Fibroblast of mammary gland (primary cell): ENCODE data around the gene ERCC8.

Experiments used
- DNase-seq: peaks from one replicate; pipeline ENCODE4 v3.0.0-alpha.2; 2010; ENCODE audit warnings: low read depth
- H3K4me3 ChIP-seq: 2 replicates; pipeline ENCODE4 v1.5.1; 2011; ENCODE audit warnings: low read depth, mild to moderate bottlenecking, low read length, moderate library complexity; ENCODE audit not compliant: control insufficient read depth
- TF ChIP-seq, protein P1 (sequence below): conservative IDR thresholded peaks from 2 replicates; pipeline ENCODE4 v1.5.1; 2011; ENCODE audit warnings: low read depth, low read length, inconsistent platforms; ENCODE audit not compliant: control insufficient read depth, insufficient read depth

The ERCC8 gene

GRCh38 chr5:60980511-60980910 lies 35.6 kb upstream of the ERCC8 start:
- TF ChIP-seq, protein P1, sequence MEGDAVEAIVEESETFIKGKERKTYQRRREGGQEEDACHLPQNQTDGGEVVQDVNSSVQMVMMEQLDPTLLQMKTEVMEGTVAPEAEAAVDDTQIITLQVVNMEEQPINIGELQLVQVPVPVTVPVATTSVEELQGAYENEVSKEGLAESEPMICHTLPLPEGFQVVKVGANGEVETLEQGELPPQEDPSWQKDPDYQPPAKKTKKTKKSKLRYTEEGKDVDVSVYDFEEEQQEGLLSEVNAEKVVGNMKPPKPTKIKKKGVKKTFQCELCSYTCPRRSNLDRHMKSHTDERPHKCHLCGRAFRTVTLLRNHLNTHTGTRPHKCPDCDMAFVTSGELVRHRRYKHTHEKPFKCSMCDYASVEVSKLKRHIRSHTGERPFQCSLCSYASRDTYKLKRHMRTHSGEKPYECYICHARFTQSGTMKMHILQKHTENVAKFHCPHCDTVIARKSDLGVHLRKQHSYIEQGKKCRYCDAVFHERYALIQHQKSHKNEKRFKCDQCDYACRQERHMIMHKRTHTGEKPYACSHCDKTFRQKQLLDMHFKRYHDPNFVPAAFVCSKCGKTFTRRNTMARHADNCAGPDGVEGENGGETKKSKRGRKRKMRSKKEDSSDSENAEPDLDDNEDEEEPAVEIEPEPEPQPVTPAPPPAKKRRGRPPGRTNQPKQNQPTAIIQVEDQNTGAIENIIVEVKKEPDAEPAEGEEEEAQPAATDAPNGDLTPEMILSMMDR: no peak
- no peak overlapping the region for H3K4me3 ChIP-seq
- no peak for DNase-seq

DNA sequence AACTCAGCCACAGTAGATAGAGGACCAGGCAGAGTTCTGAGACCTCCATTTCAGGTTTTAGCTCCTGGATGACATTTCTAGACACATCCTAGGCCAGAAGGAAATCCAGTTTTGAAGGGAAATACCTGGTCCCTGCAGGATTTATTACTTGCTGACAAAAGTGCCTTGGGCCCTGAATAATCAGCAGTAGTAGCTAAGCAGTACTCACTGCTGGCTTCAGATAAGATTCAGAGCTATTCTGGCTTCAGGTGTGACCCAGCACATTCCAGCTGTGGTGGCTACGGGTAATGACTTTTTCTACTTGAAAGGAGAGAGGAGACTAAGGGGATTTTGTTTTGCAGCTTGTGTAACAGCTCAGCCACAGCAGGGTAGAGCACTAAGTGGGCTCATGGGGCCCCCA lies 34.1 kb upstream of the ERCC8 start:
- H3K4me3 ChIP-seq: no peak overlapping the region
- no peak for DNase-seq
- TF ChIP-seq, protein P1: no peak

- no peak overlapping the region for H3K4me3 ChIP-seq
- DNase-seq: no peak
- TF ChIP-seq, protein P1: no peak
Measured at GRCh38 chr5:60977956-60978737, 33.3 kb upstream of the ERCC8 start.

- H3K4me3 ChIP-seq: no peak overlapping the region
- no peak for DNase-seq
- TF ChIP-seq, protein P1: no peak
Measured at GRCh38 chr5:60972231-60972630, 27.4 kb upstream of the ERCC8 start.

DNA sequence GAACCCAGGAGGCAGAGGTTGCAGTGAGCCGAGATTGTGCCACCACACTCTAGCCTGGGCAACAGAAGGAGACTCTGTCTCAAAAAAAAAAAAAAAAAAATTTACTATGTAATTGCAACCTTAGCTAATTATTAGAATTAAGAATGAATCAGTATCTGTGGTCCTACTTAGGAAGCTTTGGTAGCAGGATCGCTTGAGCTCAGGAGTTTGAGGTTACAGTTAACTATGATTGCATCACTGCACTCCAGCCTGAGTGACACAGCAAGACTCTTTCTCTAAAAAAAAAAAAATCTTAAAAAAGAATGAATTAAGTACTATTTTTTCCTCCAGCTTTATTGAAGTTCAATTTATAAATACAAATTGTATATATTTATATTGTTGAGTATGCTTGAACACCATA lies 16.8 kb upstream of the ERCC8 start:
- no peak overlapping the region for H3K4me3 ChIP-seq
- DNase-seq: peak; percentile 57
- TF ChIP-seq, protein P1: no peak

GRCh38 chr5:60960591-60960990 lies 15.7 kb upstream of the ERCC8 start:
- TF ChIP-seq, protein P1: peak; percentile 60

More at GRCh38 chr5:60960591-60960990, 15.7 kb upstream of the ERCC8 start:
- DNase-seq: peak; percentile 37
- H3K4me3 ChIP-seq: no peak overlapping the region
